ENCODE measurements around the gene FOXB1.

The FOXB1 gene

DNA sequence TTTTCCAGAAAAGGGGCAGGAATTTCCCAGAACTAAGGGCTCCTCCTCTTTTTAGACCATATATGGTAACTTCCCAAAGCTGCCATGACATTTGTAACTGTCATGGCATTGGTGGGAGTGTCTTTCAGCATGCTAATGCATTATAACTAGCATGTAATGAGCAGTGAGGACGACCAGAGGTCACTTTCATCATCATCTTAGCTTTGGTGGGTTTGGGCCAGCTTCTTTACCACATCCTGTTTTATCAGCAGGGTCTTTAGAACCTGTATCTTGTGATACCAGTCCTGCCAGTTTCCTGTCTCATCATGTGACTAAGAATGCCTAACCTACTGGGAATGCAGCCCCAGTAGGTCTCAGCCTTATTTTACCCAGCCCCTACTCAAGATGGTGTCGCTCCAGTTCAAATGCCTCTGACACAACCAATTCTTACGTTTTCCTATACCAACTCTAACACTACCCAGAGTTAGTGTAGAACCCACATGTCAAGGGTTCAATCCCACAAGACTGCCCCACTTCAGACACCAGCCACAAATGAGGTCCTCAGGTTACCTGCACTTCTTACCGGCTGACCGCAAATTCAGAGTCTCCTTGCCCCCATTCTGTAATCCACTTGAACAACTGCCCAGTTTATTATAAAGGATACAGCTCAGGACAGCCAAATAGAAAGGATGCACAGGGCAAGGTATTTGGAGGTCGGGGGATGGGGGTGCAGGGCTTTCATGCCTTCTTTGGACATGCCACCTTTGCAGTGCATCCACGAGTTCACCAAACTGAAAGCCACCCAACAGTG lies 17.7 kb downstream of the FOXB1 start:
- DNase-seq: no peak

- no peak for DNase-seq
Measured at GRCh38 chr15:60022379-60022741, 18.2 kb downstream of the FOXB1 start.

DNA sequence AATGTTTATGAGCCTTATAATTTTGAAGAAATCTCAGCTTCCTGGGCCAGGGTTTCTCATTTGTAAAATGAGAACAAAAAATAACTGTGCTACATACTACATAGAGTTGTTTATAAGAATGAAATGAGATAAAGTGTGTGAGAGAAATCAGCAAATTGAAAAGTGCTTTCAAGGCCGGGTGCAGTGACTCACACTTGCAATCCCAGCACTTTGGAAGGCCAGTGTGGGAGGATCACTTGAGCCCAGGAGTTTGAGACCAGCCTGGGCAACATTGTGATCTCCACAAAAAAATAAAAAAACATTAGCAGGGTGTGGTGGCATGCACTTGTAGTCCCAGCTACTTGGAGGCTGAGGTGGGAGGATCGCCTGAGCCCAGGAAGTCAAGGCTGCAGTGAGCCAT lies 22.4 kb downstream of the FOXB1 start:
- no peak for DNase-seq

GRCh38 chr15:60035344-60035743 lies 31.2 kb downstream of the FOXB1 start:
- DNase-seq: no peak

- DNase-seq: no peak
Measured at GRCh38 chr15:60039316-60039715, 35.2 kb downstream of the FOXB1 start.

DNA sequence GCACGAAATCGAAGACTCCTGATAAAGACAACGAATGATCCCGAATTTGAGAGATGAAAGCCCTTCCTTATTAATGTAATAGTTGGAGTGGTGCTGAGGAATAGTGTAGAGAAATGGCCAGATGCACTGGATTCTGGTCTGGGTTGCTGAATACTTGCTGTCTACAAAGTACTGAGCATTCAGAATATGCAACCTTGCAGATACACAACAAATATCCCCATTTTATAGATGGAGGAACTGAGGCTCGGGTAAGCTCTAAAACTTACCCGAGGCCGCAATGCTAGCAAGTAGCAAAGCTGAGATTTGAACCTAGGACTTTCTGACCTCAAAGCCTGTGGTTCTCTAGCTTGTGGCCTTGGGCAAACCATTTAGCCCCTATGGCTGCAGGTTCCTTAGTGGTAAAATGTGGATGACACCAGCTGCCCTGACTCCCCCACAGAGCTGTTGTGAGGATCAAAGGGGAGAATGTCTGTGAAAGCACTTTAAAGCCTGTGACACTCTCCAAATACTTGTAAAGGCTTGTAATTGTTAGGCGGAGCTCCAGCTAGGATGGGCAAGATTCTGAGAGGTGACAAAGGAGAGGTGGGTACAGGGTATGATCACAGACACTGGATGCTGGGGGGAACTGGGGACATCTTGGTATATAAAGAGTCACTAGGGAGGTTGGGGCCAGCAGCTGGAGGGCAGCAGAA lies 39.8 kb downstream of the FOXB1 start:
- DNase-seq: no peak

- DNase-seq: no peak
Measured at GRCh38 chr15:60044636-60045270, 40.6 kb downstream of the FOXB1 start.

- no peak for DNase-seq
Measured at GRCh38 chr15:60047701-60048100, 43.6 kb downstream of the FOXB1 start.

DNA sequence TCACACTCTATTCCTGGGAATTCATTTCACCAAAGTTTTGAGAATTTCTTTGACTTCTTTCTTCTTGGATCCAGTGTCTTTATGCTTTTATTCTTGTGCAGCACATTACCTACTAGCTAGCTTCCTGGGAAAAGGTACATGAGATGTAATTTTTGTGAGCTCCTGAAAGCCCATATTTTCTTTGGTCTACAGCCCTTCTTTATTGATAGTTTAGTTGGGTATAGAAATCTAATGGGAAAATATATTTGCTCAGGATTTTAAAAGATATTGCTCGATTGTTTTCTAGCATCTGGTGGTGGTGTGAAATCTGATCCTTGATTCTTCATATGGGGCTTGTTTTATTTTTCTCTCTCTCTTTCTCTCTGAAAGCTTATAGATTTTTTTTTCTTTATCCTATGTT lies 45.8 kb downstream of the FOXB1 start:
- DNase-seq: no peak

- no peak for DNase-seq
Measured at GRCh38 chr15:60052796-60053195, 48.7 kb downstream of the FOXB1 start.

GRCh38 chr15:60054472-60054871 lies 50.4 kb downstream of the FOXB1 start:
- DNase-seq: no peak

Data from activated effector memory CD4-positive, alpha-beta T cell treated with anti-CD3 and anti-CD28 coated beads, Interleukin-2, amount 50 U/mL, for 16 hours (primary cell).